Omental fat pad (tissue), 4 donors: ENCODE results near the gene TEX47. TPM values are rescaled to one million over a fixed set of nuclear protein-coding genes. Genes with fewer than 3 reads are reported as not detected.

Experiments used
- ATAC-seq: fragments of 150-250 bp; one replicate; pipeline ENCODE4 v1.9.1; 2016; ENCODE audit warnings: mild to moderate bottlenecking, moderate library complexity; ENCODE audit not compliant: low FRiP score
- DNase-seq: peaks from one replicate; pipeline ENCODE4 v3.0.0-alpha.2; 2019; ENCODE audit warnings: low spot score
- small RNA-seq: library from RNA; depleted of rRNA; stranded (forward); fragments of <200 nt; gene quantifications from one replicate; pipeline ENCODE3, GENCODE V24; 2016
- total RNA-seq, 4 donors: library from RNA; depleted of rRNA; stranded (reverse); fragments of >200 nt; gene quantifications; one replicate each; pipeline ENCODE4 v1.1.0, GENCODE V29; 2016
- TF ChIP-seq, protein P1 (sequence below), 3 donors: fragments of 450-650 bp; IDR thresholded peaks; one replicate each; pipeline ENCODE4 v1.5.1; 2016 to 2017; ENCODE audit warnings: antibody characterized with exemption in 3 of 3, mild to moderate bottlenecking in 3 of 3, moderate library complexity in 2 of 3

Gene TEX47
- total RNA-seq, 4 donors from 2014 or later = not detected

DNA sequence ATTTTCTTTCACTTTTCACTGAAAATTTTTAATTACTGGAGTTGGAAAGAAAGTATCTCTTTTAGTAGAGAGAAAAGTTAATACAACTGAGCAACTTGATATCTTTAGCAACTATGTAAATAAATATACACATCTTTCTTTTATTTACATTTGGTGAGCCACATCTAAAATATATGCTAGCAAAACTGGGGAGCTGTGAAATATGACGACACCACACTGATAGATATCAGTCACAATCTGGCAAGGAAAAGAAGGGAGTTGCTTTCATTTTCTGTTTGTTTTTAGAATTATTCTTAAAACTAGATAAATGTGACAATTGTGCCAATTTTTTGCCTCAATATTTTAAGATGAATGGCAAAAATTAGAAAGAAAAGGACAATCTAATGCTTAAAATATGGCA is 38.7 kb downstream of the TEX47 start:
- TF ChIP-seq, protein P1, sequence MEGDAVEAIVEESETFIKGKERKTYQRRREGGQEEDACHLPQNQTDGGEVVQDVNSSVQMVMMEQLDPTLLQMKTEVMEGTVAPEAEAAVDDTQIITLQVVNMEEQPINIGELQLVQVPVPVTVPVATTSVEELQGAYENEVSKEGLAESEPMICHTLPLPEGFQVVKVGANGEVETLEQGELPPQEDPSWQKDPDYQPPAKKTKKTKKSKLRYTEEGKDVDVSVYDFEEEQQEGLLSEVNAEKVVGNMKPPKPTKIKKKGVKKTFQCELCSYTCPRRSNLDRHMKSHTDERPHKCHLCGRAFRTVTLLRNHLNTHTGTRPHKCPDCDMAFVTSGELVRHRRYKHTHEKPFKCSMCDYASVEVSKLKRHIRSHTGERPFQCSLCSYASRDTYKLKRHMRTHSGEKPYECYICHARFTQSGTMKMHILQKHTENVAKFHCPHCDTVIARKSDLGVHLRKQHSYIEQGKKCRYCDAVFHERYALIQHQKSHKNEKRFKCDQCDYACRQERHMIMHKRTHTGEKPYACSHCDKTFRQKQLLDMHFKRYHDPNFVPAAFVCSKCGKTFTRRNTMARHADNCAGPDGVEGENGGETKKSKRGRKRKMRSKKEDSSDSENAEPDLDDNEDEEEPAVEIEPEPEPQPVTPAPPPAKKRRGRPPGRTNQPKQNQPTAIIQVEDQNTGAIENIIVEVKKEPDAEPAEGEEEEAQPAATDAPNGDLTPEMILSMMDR (IDR thresholded peaks at IDR 0.05) = no peak
- no peak for DNase-seq
- no peak for ATAC-seq

DNA sequence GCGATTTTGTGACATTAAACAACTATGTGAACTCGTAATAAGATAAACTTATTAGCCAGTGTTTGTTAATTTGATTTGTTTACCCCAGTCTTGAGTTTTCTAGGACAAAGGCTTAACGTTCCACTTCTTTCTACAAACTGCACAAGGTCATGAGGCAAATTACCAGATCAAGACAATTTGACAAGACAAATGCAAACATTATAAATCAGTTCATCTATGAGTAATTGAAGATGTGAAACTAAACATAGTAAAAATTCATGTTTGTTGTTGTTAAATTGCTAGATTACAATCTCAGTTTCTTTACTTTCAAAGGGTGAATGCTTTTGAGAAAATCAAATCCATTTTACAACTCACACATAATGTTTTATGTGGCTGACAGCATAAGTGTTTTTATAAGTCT is 49.4 kb downstream of the TEX47 start:
- DNase-seq = no peak
- TF ChIP-seq, protein P1 (IDR thresholded peaks at IDR 0.05) = no peak
- ATAC-seq = no peak

Small RNAs within 50 kb of the gene (small RNA-seq; reads per million reads assigned to genes)
- not detected for gene AC002127.1

Other genes starting within 250 kb of the TEX47 start
- gene ZNF804B, start 36.0 kb downstream of the TEX47 start, total RNA-seq = not detected